ENCODE results near the gene ENKD1. TPM values are rescaled to one million over a fixed set of nuclear protein-coding genes. Genes with fewer than 3 reads are reported as not detected.

ENKD1 gene
- total RNA-seq, 1 donor from 2014 or later, result 6.9 TPM

GRCh38 chr16:67636713-67637112 is 29.8 kb downstream of the ENKD1 start:
- Mint-ChIP-seq H3K36me3 (peaks cover 26% of the 10 kb centered on the region), H3K27me3 (ENCODE audit: insufficient read depth, low read depth) (no peaks in the 10 kb centered on the region), H3K4me3 (no peak overlapping the region), H3K4me1 (no peaks in the 10 kb centered on the region), H3K9me3 (no peaks in the 10 kb centered on the region), H3K27ac (no peak overlapping the region)
- Histone ChIP-seq H3K4me3 (no peak overlapping the region), H4K20me1 (ENCODE audit: low read depth) (peaks cover 4% of the 10 kb centered on the region), H3F3A (ENCODE audit: low read depth) (peaks cover 9% of the 10 kb centered on the region), H3K4me1 (no peaks in the 10 kb centered on the region), H3K36me3 (no peaks in the 10 kb centered on the region), H3K27ac (no peak overlapping the region), H2AFZ (replicated peaks) (no peak overlapping the region), H3K4me2 (no peak overlapping the region), H3K9me3 (ENCODE audit: low read depth) (no peaks in the 10 kb centered on the region), H3K27me3 (no peaks in the 10 kb centered on the region), H3K9ac (no peak overlapping the region), H3K79me2 (ENCODE audit: low read depth) (no peaks in the 10 kb centered on the region)
- DNase-seq (ENCODE audit: low spot score), result no peak
- TF ChIP-seq EZH2 (IDR thresholded peaks at IDR 0.05) (no peak), EZH2phosphoT487 (IDR thresholded peaks at IDR 0.05) (no peak)
- TF ChIP-seq, protein P1, sequence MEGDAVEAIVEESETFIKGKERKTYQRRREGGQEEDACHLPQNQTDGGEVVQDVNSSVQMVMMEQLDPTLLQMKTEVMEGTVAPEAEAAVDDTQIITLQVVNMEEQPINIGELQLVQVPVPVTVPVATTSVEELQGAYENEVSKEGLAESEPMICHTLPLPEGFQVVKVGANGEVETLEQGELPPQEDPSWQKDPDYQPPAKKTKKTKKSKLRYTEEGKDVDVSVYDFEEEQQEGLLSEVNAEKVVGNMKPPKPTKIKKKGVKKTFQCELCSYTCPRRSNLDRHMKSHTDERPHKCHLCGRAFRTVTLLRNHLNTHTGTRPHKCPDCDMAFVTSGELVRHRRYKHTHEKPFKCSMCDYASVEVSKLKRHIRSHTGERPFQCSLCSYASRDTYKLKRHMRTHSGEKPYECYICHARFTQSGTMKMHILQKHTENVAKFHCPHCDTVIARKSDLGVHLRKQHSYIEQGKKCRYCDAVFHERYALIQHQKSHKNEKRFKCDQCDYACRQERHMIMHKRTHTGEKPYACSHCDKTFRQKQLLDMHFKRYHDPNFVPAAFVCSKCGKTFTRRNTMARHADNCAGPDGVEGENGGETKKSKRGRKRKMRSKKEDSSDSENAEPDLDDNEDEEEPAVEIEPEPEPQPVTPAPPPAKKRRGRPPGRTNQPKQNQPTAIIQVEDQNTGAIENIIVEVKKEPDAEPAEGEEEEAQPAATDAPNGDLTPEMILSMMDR (IDR thresholded peaks at IDR 0.05), result no peak

DNA sequence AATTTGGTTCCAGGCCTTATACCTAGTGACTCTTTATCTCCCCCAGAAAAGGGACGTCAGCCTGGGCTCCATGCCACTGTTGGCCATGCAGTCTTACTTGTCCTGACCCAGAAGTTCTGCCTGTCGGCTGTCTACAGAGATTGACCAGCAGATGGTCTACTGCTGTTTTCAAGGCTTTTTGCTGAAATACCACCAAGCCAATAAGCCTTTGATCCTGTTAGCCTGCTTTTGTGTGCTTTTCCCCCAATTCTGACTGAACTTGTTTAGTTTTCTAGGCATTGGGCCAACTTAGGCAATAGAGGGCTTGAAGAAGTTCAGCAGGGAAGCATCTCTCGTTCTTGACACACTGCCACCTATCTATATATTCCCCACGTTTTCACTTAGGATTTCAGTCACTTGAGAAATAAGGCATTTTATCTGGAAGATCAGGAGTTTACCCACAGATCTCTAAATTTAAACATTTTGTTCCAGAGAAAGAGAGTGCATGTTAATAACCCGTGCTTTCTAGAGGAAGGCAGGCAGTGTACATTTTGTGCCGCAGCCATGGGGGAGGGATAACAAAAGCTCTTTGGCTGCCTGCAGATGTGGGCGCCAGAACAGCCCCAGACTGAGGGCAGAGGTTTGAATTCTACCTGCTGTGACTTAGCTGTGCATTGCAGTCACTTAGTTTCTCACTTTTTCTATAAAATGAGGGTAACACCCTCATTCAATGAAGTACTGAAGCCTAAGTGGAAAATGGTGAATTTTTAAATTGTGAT is 34.0 kb downstream of the ENKD1 start:
- Histone ChIP-seq H3K4me1 (no peaks in the 10 kb centered on the region), H3K9me3 (ENCODE audit: low read depth) (no peaks in the 10 kb centered on the region), H4K20me1 (ENCODE audit: low read depth) (peaks cover 4% of the 10 kb centered on the region), H3K4me3 (no peak overlapping the region), H3K27me3 (no peaks in the 10 kb centered on the region), H3F3A (ENCODE audit: low read depth) (no peaks in the 10 kb centered on the region), H2AFZ (replicated peaks) (no peak overlapping the region), H3K36me3 (peaks cover 5% of the 10 kb centered on the region), H3K27ac (no peak overlapping the region), H3K4me2 (no peak overlapping the region), H3K9ac (no peak overlapping the region), H3K79me2 (ENCODE audit: low read depth) (no peaks in the 10 kb centered on the region)
- Mint-ChIP-seq H3K27ac (no peak overlapping the region), H3K4me3 (no peak overlapping the region), H3K36me3 (peaks cover 34% of the 10 kb centered on the region), H3K27me3 (ENCODE audit: insufficient read depth, low read depth) (peaks cover 2% of the 10 kb centered on the region), H3K9me3 (no peaks in the 10 kb centered on the region), H3K4me1 (no peaks in the 10 kb centered on the region)
- DNase-seq (ENCODE audit: low spot score), result no peak
- no peak for TF ChIP-seq EZH2phosphoT487 (IDR thresholded peaks at IDR 0.05)
- TF ChIP-seq, protein P1 (IDR thresholded peaks at IDR 0.05), result no peak
- no peak for TF ChIP-seq EZH2 (IDR thresholded peaks at IDR 0.05)

- Histone ChIP-seq H3K4me2 (no peak overlapping the region), H3K4me1 (no peaks in the 10 kb centered on the region), H3K4me3 (no peak overlapping the region), H3K9ac (no peak overlapping the region), H2AFZ (replicated peaks) (no peak overlapping the region), H3K79me2 (ENCODE audit: low read depth) (no peaks in the 10 kb centered on the region), H3K36me3 (peaks cover 10% of the 10 kb centered on the region), H3K27me3 (no peaks in the 10 kb centered on the region), H4K20me1 (ENCODE audit: low read depth) (no peaks in the 10 kb centered on the region), H3F3A (ENCODE audit: low read depth) (peaks cover 5% of the 10 kb centered on the region), H3K9me3 (ENCODE audit: low read depth) (no peaks in the 10 kb centered on the region), H3K27ac (no peak overlapping the region)
- Mint-ChIP-seq H3K9me3 (no peaks in the 10 kb centered on the region), H3K27ac (no peak overlapping the region), H3K36me3 (peaks cover 34% of the 10 kb centered on the region), H3K4me3 (no peak overlapping the region), H3K4me1 (no peaks in the 10 kb centered on the region), H3K27me3 (ENCODE audit: insufficient read depth, low read depth) (peaks cover 3% of the 10 kb centered on the region)
- no peak for TF ChIP-seq EZH2 (IDR thresholded peaks at IDR 0.05)
- no peak for TF ChIP-seq EZH2phosphoT487 (IDR thresholded peaks at IDR 0.05)
- TF ChIP-seq, protein P1 (IDR thresholded peaks at IDR 0.05), result no peak
- no peak for DNase-seq (ENCODE audit: low spot score)
These were observed 38.3 kb downstream of the ENKD1 start for GRCh38 chr16:67628216-67628615.
